Pericardium fibroblast (primary cell): Measurements from ENCODE around the gene CLEC4A. TPM values are rescaled to one million over a fixed set of nuclear protein-coding genes. Genes with fewer than 3 reads are reported as not detected.

ENCODE experiments used
- total RNA-seq: library from RNA; depleted of rRNA; stranded (reverse); fragments of >200 nt; gene quantifications from 2 replicates; pipeline ENCODE4 v1.2.3, GENCODE V29; 2015

CLEC4A gene
- not detected in 2 replicates for total RNA-seq

GRCh38 chr12:8123124-8123912 is at the start of gene CLEC4A:
Gene CLEC4A, plus strand, starts transcription at chr12:8123617. Its CDS starts 262 bp downstream, at chr12:8123879.

GRCh38 chr12:8156845-8157244 is 33.4 kb downstream of the CLEC4A start, which contains the start of gene ZNF705A:
Gene ZNF705A, plus strand, starts transcription at chr12:8157015. Its CDS starts 15,611 bp downstream, at chr12:8172626.

Other genes with a start within 250 kb of the CLEC4A start
- 31.7 and 52.7 TPM in 2 replicates for gene SLC2A3, start 187.4 kb upstream of the CLEC4A start, total RNA-seq
- gene FOXJ2, start 90.9 kb upstream of the CLEC4A start, total RNA-seq = 10.4 and 11.4 TPM in 2 replicates
- not detected in 2 replicates for gene C3AR1, start 57.3 kb upstream of the CLEC4A start, total RNA-seq
- gene NECAP1, start 41.3 kb upstream of the CLEC4A start, total RNA-seq = 23.8 and 25.1 TPM in 2 replicates
- gene ZNF705A, start 33.4 kb downstream of the CLEC4A start, total RNA-seq = not detected in 2 replicates
- gene FAM90A1, start 104.0 kb downstream of the CLEC4A start, total RNA-seq = 0.09 and 0.93 TPM in 2 replicates